Measurements from ENCODE around the gene AMBP.

- TF ChIP-seq, protein P1, sequence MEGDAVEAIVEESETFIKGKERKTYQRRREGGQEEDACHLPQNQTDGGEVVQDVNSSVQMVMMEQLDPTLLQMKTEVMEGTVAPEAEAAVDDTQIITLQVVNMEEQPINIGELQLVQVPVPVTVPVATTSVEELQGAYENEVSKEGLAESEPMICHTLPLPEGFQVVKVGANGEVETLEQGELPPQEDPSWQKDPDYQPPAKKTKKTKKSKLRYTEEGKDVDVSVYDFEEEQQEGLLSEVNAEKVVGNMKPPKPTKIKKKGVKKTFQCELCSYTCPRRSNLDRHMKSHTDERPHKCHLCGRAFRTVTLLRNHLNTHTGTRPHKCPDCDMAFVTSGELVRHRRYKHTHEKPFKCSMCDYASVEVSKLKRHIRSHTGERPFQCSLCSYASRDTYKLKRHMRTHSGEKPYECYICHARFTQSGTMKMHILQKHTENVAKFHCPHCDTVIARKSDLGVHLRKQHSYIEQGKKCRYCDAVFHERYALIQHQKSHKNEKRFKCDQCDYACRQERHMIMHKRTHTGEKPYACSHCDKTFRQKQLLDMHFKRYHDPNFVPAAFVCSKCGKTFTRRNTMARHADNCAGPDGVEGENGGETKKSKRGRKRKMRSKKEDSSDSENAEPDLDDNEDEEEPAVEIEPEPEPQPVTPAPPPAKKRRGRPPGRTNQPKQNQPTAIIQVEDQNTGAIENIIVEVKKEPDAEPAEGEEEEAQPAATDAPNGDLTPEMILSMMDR (IDR thresholded peaks at IDR 0.05), result no peak
- TF ChIP-seq POLR2A (IDR thresholded peaks at IDR 0.05), result no peak
These were observed 40.0 kb downstream of the AMBP start for GRCh38 chr9:114037961-114038723.
